IPS DF 6.9 (cell line): ENCODE results near the gene MSS51.
"Not testable (repeated sequence)": the region's sequence is repeated elsewhere in the genome, so short reads cannot be mapped to it uniquely, and the experiment has no call there.

ENCODE experiments used
- DNase-seq: peaks from one replicate; pipeline ENCODE4 v3.0.0-alpha.2; 2013; ENCODE audit warnings: low read depth, low spot score
- H3K27ac ChIP-seq: one replicate; pipeline ENCODE4 v1.5.1; 2013; ENCODE audit warnings: low read length, control low read depth
- H3K27me3 ChIP-seq: 2 replicates; pipeline ENCODE4 v1.6.1; 2013; ENCODE audit warnings: mild to moderate bottlenecking, low read length; ENCODE audit not compliant: control insufficient read depth, insufficient read depth
- H3K36me3 ChIP-seq: 2 replicates; pipeline ENCODE4 v1.6.1; 2013; ENCODE audit warnings: low read length; ENCODE audit not compliant: control insufficient read depth, insufficient read depth
- H3K4me1 ChIP-seq: 2 replicates; pipeline ENCODE4 v1.6.1; 2013; ENCODE audit warnings: low read length; ENCODE audit not compliant: control insufficient read depth, insufficient read depth
- H3K4me3 ChIP-seq: 2 replicates; pipeline ENCODE4 v1.5.1; 2013; ENCODE audit warnings: mild to moderate bottlenecking, low read length
- H3K9me3 ChIP-seq: 2 replicates; pipeline ENCODE4 v1.6.1; 2013; ENCODE audit warnings: low read length, inconsistent platforms; ENCODE audit not compliant: control insufficient read depth, insufficient read depth
- WGBS: extraction: QIAGEN DNeasy Blood & Tissue Kit; methylation state at CpG from one replicate; pipeline ENCODE4 v1.1.7; 2013; ENCODE audit warnings: mixed read lengths, missing lambda C conversion rate; ENCODE audit not compliant: insufficient read length, insufficient coverage; 5-methylcytosine and 5-hydroxymethylcytosine counted together

Gene MSS51

GRCh38 chr10:73404690-73405089, 28.7 kb downstream of the MSS51 start:
- WGBS, result no CpG with 5 or more reads among the region's 9 CpGs
- no peak for DNase-seq
- H3K36me3 ChIP-seq, result no peaks in the 10 kb centered on the region
- H3K27ac ChIP-seq, result no peak overlapping the region
- H3K9me3 ChIP-seq, result no peaks in the 10 kb centered on the region
- no peak overlapping the region for H3K4me3 ChIP-seq
- no peaks in the 10 kb centered on the region for H3K27me3 ChIP-seq
- no peaks in the 10 kb centered on the region for H3K4me1 ChIP-seq

- no peaks in the 10 kb centered on the region; the same call in 1 of the 2 replicates for H3K36me3 ChIP-seq
- H3K27ac ChIP-seq, result no peak overlapping the region
- no peaks in the 10 kb centered on the region for H3K4me1 ChIP-seq
- DNase-seq, result no peak
- WGBS, result no CpG with 5 or more reads among the region's 6 CpGs
- H3K4me3 ChIP-seq, result no peak overlapping the region
- no peaks in the 10 kb centered on the region for H3K27me3 ChIP-seq
- no peaks in the 10 kb centered on the region for H3K9me3 ChIP-seq
Observed at GRCh38 chr10:73401636-73402035, 31.7 kb downstream of the MSS51 start.

GRCh38 chr10:73399063-73399462, 34.3 kb downstream of the MSS51 start:
- Histone ChIP-seq H3K36me3 (peaks cover 2% of the 10 kb centered on the region; the same call in 1 of the 2 replicates), H3K27ac (no peak overlapping the region), H3K4me3 (no peak overlapping the region), H3K9me3 (no peaks in the 10 kb centered on the region), H3K4me1 (no peaks in the 10 kb centered on the region), H3K27me3 (no peaks in the 10 kb centered on the region)
- DNase-seq, result no peak
- no CpG with 5 or more reads among the region's 4 CpGs for WGBS

GRCh38 chr10:73398024-73398423, 35.3 kb downstream of the MSS51 start:
- peak; percentile 7 for DNase-seq
- no peak overlapping the region for H3K4me3 ChIP-seq
- WGBS, result no CpG with 5 or more reads among the region's 6 CpGs
- H3K36me3 ChIP-seq, result peaks cover 2% of the 10 kb centered on the region; the same call in 1 of the 2 replicates
- H3K4me1 ChIP-seq, result no peaks in the 10 kb centered on the region
- H3K9me3 ChIP-seq, result no peaks in the 10 kb centered on the region
- no peak overlapping the region for H3K27ac ChIP-seq
- H3K27me3 ChIP-seq, result no peaks in the 10 kb centered on the region

DNA sequence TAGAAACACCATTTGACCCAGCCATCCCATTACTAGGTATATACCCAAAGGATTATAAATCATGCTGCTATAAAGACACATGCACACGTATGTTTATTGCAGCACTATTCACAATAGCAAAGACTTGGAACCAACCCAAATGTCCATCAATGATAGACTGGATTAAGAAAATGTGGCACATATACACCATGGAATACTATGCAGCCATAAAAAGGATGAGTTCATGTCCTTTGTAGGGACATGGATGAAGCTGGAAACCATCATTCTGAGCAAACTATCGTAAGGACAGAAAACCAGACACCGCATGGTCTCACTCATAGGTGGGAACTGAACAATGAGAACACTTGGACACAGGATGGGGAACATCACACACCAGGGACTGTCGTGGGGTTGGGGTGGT, 39.0 kb downstream of the MSS51 start:
- not testable (repeated sequence) for DNase-seq, H3K9me3 ChIP-seq, H3K4me1 ChIP-seq, H3K27ac ChIP-seq, H3K36me3 ChIP-seq, H3K27me3 ChIP-seq, H3K4me3 ChIP-seq
- WGBS, result no CpG with 5 or more reads among the region's 4 CpGs

DNA sequence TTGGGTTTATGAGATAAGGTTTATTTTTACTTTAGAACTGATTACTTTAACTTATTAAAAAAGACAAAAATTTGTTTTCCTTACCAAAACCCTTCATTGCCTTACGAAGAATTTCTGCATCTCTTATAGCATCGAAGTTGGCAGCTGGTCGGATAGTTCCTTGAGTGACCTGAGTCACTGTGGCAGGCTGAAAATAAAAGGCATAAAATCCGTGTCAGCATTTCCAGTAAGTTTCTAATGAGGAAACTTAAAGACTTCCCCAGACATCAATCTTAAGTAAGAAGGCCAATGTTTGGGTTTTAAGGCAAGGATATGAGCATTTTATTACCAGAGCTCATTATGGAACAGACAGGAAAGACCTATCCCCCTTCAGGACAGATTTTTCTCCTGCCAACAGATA, 45.1 kb downstream of the MSS51 start:
- Histone ChIP-seq H3K27ac (no peak overlapping the region), H3K4me3 (no peak overlapping the region), H3K4me1 (no peaks in the 10 kb centered on the region), H3K27me3 (no peaks in the 10 kb centered on the region), H3K9me3 (no peaks in the 10 kb centered on the region), H3K36me3 (no peaks in the 10 kb centered on the region; the same call in 1 of the 2 replicates)
- DNase-seq, result no peak
- WGBS, result no CpG with 5 or more reads among the region's 4 CpGs

DNA sequence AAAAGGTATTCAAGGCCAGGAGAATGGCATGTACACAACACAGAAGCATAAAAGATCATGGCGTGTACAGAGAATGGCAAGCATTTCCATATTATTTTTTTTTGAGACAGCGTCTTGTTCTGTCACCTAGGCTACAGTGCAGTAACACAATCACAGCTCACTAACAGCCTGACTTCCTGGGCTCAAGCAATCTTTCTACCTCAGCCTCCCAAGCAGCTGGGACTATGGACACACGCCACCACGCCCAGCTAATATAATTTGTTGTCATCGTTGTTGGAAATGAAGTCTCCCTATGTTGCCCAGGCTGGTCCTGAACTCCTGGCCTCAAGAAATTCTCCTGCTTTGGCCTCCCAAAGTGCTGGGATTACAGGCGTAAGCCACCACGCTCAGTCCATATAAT, 46.8 kb downstream of the MSS51 start:
- Histone ChIP-seq H3K9me3 (no peaks in the 10 kb centered on the region), H3K36me3 (peaks cover 2% of the 10 kb centered on the region; the same call in 1 of the 2 replicates), H3K4me3 (no peak overlapping the region), H3K27me3 (no peaks in the 10 kb centered on the region), H3K27ac (no peak overlapping the region), H3K4me1 (no peaks in the 10 kb centered on the region)
- no CpG with 5 or more reads among the region's 7 CpGs for WGBS
- no peak for DNase-seq

DNA sequence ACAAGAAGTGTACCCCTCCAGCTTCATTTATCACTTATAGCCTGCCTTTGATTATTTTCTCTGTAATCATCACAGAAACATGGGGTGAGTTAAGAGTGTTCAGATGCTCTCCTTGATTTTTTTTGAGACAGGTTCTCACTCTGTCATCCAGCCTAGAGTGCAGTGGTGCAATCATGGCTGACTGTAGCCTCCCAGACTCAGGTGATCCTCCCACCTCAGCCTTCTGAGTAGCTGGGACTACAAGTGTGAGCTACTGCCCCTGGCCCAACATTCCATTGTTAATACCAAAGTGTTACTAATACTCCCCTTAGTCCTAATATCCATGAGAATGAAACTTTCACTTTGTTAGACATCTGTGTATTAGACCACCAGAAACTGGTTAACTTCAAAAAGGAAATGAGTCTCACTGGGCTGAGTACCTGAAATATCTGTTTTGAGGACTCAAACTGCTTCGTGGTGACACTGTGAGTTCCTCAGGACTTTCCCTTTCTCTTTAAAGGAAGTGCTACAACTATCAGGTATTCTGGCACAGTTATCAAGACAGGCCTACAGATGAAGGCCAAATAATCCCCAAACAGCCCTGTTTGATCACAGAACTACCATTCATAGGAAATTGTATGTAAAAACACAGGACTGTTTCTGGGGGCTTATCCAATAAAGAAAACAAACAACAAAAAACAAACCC, 54.2 kb downstream of the MSS51 start:
- H3K9me3 ChIP-seq, result no peaks in the 10 kb centered on the region
- no peak overlapping the region for H3K27ac ChIP-seq
- no CpG with 5 or more reads among the region's 1 CpG for WGBS
- H3K4me1 ChIP-seq, result no peaks in the 10 kb centered on the region
- H3K4me3 ChIP-seq, result no peak overlapping the region
- no peaks in the 10 kb centered on the region for H3K27me3 ChIP-seq
- no peak for DNase-seq
- H3K36me3 ChIP-seq, result peaks cover 2% of the 10 kb centered on the region; the same call in 1 of the 2 replicates

- no peak overlapping the region for H3K27ac ChIP-seq
- no peaks in the 10 kb centered on the region for H3K9me3 ChIP-seq
- WGBS, result no CpG with 5 or more reads among the region's 3 CpGs
- no peak overlapping the region for H3K4me3 ChIP-seq
- H3K27me3 ChIP-seq, result no peaks in the 10 kb centered on the region
- DNase-seq, result no peak
- H3K4me1 ChIP-seq, result no peaks in the 10 kb centered on the region
- no peaks in the 10 kb centered on the region for H3K36me3 ChIP-seq
Observed at GRCh38 chr10:73376679-73377078, 56.7 kb downstream of the MSS51 start.
